ENCODE results near the gene SMS. TPM values are rescaled to one million over a fixed set of nuclear protein-coding genes. Genes with fewer than 3 reads are reported as not detected.

Gene SMS
- total and polyA plus RNA-seq, 2 experiments from 2014 or later: 185 to 274 TPM

DNA sequence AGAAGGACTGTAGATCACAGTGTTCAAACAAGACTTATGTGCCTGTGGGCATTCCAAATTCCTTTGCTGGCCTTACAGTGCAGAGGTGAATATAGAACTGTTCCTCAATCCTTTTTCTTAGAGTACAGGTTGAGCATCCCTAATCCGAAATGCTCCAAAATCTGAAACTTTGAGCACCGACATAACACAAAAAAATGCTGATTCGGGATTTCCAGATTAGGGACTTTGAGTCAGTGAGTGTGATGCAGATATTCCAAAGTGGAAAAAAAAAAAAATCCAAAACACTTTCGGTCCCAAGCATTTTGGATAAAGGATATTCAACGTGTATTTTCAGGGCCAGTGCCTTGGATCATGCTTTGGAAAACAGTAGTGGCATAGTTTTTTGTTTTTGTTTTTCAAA lies 9.2 kb downstream of the SMS start:
- no peak for DNase-seq (ENCODE audit: low spot score)
- peaks cover 63% of the 10 kb centered on the region for H3K4me1 Mint-ChIP-seq
- Histone ChIP-seq H3K4me1 (ENCODE audit: insufficient read depth) (peaks cover 53% of the 10 kb centered on the region), H3K4me3 (no peak overlapping the region), H3K4me2 (no peak overlapping the region), H3K27ac (ENCODE audit: low read depth) (no peak overlapping the region), H4K20me1 (replicated peaks; ENCODE audit: insufficient read depth) (peaks cover 15% of the 10 kb centered on the region; the same call in 1 of the 2 replicates), H3K9me2 (ENCODE audit: insufficient read depth) (no peaks in the 10 kb centered on the region), H3K36me3 (ENCODE audit: insufficient read depth) (no peaks in the 10 kb centered on the region), H3K27me3 (ENCODE audit: insufficient read depth) (no peaks in the 10 kb centered on the region), H2AFZ (no peak overlapping the region), H3K79me2 (replicated peaks; ENCODE audit: insufficient read depth) (peaks cover 100% of the 10 kb centered on the region), H3F3A (replicated peaks; ENCODE audit: low read depth) (no peaks in the 10 kb centered on the region)
- no peak overlapping the region for H3K27ac Mint-ChIP-seq
- no peak for ATAC-seq
- H3K4me3 Mint-ChIP-seq: no peak overlapping the region
- no peak for TF ChIP-seq ZNF331 (CRISPR knock-in tag; IDR thresholded peaks at IDR 0.05; ENCODE audit: low read depth)
- TF ChIP-seq NANOG (IDR thresholded peaks at IDR 0.05; ENCODE audit: borderline replicate concordance): no peak
- no peak for TF ChIP-seq STAT1 (IDR thresholded peaks at IDR 0.05; ENCODE audit: unreplicated experiment)
- TF ChIP-seq, protein P1, sequence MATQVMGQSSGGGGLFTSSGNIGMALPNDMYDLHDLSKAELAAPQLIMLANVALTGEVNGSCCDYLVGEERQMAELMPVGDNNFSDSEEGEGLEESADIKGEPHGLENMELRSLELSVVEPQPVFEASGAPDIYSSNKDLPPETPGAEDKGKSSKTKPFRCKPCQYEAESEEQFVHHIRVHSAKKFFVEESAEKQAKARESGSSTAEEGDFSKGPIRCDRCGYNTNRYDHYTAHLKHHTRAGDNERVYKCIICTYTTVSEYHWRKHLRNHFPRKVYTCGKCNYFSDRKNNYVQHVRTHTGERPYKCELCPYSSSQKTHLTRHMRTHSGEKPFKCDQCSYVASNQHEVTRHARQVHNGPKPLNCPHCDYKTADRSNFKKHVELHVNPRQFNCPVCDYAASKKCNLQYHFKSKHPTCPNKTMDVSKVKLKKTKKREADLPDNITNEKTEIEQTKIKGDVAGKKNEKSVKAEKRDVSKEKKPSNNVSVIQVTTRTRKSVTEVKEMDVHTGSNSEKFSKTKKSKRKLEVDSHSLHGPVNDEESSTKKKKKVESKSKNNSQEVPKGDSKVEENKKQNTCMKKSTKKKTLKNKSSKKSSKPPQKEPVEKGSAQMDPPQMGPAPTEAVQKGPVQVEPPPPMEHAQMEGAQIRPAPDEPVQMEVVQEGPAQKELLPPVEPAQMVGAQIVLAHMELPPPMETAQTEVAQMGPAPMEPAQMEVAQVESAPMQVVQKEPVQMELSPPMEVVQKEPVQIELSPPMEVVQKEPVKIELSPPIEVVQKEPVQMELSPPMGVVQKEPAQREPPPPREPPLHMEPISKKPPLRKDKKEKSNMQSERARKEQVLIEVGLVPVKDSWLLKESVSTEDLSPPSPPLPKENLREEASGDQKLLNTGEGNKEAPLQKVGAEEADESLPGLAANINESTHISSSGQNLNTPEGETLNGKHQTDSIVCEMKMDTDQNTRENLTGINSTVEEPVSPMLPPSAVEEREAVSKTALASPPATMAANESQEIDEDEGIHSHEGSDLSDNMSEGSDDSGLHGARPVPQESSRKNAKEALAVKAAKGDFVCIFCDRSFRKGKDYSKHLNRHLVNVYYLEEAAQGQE (IDR thresholded peaks at IDR 0.05; ENCODE audit: unreplicated experiment): no peak
- TF ChIP-seq EZH2phosphoT487 (IDR thresholded peaks at IDR 0.05; ENCODE audit: unreplicated experiment): no peak
- TF ChIP-seq, protein P2, sequence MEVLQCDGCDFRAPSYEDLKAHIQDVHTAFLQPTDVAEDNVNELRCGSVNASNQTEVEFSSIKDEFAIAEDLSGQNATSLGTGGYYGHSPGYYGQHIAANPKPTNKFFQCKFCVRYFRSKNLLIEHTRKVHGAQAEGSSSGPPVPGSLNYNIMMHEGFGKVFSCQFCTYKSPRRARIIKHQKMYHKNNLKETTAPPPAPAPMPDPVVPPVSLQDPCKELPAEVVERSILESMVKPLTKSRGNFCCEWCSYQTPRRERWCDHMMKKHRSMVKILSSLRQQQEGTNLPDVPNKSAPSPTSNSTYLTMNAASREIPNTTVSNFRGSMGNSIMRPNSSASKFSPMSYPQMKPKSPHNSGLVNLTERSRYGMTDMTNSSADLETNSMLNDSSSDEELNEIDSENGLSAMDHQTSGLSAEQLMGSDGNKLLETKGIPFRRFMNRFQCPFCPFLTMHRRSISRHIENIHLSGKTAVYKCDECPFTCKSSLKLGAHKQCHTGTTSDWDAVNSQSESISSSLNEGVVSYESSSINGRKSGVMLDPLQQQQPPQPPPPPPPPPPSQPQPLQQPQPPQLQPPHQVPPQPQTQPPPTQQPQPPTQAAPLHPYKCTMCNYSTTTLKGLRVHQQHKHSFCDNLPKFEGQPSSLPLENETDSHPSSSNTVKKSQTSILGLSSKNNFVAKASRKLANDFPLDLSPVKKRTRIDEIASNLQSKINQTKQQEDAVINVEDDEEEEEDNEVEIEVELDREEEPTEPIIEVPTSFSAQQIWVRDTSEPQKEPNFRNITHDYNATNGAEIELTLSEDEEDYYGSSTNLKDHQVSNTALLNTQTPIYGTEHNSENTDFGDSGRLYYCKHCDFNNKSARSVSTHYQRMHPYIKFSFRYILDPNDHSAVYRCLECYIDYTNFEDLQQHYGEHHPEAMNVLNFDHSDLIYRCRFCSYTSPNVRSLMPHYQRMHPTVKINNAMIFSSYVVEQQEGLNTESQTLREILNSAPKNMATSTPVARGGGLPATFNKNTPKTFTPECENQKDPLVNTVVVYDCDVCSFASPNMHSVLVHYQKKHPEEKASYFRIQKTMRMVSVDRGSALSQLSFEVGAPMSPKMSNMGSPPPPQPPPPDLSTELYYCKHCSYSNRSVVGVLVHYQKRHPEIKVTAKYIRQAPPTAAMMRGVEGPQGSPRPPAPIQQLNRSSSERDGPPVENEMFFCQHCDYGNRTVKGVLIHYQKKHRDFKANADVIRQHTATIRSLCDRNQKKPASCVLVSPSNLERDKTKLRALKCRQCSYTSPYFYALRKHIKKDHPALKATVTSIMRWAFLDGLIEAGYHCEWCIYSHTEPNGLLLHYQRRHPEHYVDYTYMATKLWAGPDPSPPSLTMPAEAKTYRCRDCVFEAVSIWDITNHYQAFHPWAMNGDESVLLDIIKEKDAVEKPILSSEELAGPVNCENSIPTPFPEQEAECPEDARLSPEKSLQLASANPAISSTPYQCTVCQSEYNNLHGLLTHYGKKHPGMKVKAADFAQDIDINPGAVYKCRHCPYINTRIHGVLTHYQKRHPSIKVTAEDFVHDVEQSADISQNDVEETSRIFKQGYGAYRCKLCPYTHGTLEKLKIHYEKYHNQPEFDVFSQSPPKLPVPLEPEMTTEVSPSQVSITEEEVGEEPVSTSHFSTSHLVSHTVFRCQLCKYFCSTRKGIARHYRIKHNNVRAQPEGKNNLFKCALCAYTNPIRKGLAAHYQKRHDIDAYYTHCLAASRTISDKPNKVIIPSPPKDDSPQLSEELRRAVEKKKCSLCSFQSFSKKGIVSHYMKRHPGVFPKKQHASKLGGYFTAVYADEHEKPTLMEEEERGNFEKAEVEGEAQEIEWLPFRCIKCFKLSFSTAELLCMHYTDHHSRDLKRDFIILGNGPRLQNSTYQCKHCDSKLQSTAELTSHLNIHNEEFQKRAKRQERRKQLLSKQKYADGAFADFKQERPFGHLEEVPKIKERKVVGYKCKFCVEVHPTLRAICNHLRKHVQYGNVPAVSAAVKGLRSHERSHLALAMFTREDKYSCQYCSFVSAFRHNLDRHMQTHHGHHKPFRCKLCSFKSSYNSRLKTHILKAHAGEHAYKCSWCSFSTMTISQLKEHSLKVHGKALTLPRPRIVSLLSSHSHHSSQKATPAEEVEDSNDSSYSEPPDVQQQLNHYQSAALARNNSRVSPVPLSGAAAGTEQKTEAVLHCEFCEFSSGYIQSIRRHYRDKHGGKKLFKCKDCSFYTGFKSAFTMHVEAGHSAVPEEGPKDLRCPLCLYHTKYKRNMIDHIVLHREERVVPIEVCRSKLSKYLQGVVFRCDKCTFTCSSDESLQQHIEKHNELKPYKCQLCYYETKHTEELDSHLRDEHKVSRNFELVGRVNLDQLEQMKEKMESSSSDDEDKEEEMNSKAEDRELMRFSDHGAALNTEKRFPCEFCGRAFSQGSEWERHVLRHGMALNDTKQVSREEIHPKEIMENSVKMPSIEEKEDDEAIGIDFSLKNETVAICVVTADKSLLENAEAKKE (CRISPR knock-in tag; IDR thresholded peaks at IDR 0.05): no peak
- TF ChIP-seq JUNB (IDR thresholded peaks at IDR 0.05; ENCODE audit: unreplicated experiment): no peak
- TF ChIP-seq POLR2AphosphoS5 (IDR thresholded peaks at IDR 0.05; ENCODE audit: low read depth): no peak
- no peak for TF ChIP-seq CREB1 (CRISPR knock-in tag; IDR thresholded peaks at IDR 0.05; ENCODE audit: low read depth)
- TF ChIP-seq, protein P3, sequence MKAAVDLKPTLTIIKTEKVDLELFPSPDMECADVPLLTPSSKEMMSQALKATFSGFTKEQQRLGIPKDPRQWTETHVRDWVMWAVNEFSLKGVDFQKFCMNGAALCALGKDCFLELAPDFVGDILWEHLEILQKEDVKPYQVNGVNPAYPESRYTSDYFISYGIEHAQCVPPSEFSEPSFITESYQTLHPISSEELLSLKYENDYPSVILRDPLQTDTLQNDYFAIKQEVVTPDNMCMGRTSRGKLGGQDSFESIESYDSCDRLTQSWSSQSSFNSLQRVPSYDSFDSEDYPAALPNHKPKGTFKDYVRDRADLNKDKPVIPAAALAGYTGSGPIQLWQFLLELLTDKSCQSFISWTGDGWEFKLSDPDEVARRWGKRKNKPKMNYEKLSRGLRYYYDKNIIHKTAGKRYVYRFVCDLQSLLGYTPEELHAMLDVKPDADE (IDR thresholded peaks at IDR 0.05): no peak
- TF ChIP-seq EZH2 (IDR thresholded peaks at IDR 0.05; ENCODE audit: low read depth, unreplicated experiment): no peak
- no peak for TF ChIP-seq ZNF114 (CRISPR knock-in tag; IDR thresholded peaks at IDR 0.05)
- TF ChIP-seq, protein P4, sequence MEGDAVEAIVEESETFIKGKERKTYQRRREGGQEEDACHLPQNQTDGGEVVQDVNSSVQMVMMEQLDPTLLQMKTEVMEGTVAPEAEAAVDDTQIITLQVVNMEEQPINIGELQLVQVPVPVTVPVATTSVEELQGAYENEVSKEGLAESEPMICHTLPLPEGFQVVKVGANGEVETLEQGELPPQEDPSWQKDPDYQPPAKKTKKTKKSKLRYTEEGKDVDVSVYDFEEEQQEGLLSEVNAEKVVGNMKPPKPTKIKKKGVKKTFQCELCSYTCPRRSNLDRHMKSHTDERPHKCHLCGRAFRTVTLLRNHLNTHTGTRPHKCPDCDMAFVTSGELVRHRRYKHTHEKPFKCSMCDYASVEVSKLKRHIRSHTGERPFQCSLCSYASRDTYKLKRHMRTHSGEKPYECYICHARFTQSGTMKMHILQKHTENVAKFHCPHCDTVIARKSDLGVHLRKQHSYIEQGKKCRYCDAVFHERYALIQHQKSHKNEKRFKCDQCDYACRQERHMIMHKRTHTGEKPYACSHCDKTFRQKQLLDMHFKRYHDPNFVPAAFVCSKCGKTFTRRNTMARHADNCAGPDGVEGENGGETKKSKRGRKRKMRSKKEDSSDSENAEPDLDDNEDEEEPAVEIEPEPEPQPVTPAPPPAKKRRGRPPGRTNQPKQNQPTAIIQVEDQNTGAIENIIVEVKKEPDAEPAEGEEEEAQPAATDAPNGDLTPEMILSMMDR (conservative IDR thresholded peaks at IDR 0.05; ENCODE audit: low read depth in 2 of 2): no peak
- no peaks in the 10 kb centered on the region for H3K9me3 Mint-ChIP-seq
- peaks cover 5% of the 10 kb centered on the region; the same call in 2 of the 3 replicates for H3K36me3 Mint-ChIP-seq (ENCODE audit: low read depth)
- peaks cover 8% of the 10 kb centered on the region for H3K27me3 Mint-ChIP-seq (ENCODE audit: insufficient read depth, low read depth, poor library complexity)
